Right hindlimb (tissue), 1 donor: ENCODE measurements around the gene CACNA2D3.

ENCODE experiments used
- DNase-seq: peaks from one replicate; pipeline ENCODE4 v3.0.0-alpha.2; 2018

Gene CACNA2D3

DNA sequence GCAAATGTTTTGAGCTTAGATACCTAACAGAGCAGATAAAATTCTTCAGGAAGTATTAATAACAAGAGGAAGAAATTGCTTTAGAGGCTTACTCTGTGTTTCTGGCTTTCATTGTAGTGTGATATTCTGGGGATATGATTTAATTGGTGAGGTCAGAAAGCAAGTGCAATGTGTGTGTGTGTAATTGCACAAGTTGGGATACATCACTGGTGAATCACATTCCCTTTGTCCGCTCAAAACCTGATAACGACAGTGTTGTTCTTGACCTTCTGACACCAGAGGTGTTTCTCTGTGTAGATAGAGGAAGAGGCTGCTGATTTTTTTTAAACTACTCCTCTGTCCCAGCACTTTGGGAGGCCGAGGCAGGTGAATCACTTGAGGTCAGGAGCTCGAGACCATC, 161.1 kb downstream of the CACNA2D3 start:
- DNase-seq, result no peak

DNA sequence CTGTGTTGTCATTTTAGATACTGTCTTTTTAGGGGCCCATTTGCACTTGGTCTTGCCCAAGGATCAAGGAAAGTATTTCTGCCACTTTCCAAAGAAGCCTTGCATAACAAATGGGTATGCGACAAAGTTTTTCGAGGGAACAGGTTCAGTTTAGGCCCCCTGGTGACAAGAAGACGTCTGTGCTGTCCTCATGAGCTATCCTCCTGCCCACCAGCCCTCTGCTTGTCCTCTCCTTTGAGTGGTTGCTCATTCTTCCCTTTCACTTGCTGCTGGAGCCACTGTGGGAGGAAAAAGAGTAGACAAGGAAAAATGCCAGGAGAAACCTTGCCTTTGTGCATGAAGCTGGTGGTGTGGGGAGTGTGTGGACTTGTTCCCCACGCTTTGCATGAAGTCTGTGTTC, 171.9 kb downstream of the CACNA2D3 start:
- DNase-seq, result no peak

DNA sequence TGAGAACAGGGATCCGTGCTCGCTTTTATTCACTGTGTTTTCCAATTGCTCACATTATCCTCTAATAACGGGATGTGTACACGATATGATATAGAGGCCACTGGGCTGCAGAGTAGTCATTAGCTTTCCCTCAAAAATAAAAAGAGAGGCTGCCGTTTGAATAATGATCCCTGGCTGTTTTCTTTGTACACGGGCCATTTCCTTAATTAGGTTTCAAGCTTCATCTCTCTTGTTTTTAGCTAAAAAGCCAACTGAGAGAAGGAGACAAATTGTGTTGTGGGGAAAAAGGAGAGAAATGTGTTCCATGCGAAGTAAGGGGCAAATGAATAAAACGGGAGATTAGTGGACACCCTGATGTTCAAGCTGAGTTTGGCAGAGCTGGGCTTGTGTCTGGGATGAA, 174.2 kb downstream of the CACNA2D3 start:
- no peak for DNase-seq

DNA sequence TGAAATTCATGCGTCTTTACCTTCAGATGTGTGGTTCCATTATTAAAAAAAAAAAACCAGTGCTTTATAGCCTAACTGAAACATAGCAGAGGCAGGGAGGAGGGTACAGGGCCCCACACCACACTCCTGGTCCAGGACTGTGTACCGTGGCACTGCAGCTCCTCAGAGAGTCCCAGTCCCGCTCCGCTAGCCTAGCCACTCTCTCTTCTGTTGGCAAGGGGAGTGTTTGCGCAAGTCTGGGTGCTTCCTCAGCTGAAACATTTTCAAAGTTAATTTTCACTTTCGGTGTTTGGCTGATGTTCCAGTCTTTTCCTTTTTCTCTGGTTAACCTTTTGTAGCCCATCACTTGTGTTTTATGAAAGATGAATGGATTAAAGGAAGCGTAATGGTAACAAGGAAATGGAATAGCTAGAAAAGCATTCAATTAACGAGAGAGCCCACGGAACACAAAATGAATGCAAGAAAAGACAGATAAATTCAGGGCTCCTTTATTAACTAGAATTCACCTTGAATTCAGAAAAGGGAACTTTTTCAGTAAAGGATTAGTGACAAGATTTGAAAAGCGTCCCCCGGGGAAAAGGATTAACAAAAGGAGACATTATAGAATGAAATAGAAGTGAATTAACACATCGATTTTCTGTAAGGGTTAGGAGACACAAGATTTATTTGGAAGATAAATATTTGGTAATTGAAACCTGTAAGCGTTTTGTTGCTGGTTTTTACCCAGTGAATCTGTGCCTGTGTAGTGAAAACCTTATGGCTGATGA, 177.0 kb downstream of the CACNA2D3 start:
- DNase-seq, result no peak

DNA sequence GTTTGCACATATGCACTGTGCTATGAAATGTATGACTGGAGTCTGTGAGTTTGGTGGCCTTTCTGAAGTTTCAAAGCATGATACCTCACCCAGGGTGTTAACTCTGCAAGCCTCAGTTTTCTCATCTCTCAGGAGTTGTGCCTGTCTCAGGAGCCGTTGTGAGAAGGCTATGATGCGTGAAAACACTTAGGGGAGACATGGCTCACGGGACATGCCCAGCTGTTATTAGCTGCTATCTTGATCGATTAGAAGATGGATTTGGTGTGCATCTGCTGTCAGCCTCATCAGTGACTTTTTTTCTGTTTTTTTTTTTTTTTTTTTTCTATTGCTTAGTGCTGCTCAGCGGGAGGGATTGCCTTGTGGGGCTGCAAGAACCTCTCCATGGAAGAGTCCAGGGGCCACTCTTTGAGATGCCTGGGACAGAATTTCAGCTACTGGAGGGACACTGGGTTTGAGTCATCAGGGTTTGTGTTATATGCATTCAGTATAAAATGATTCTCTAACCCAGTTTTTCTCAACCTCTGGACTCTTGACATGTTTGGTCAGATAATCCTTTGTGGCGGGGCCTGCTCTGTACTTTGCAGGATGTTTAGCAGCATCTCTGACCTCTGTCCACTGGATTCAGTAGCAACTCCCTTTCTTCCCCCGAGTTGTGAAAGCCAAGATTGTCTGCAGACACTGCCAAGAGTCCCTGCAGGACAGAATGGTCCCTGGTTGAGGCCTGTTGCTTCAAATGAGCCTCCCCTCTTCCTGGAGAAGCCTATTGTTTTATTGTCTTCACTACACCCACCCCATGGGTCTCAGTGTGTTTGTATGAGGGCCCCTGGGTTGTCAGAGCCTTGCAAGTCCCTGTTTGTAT, 181.4 kb downstream of the CACNA2D3 start:
- no peak for DNase-seq

DNA sequence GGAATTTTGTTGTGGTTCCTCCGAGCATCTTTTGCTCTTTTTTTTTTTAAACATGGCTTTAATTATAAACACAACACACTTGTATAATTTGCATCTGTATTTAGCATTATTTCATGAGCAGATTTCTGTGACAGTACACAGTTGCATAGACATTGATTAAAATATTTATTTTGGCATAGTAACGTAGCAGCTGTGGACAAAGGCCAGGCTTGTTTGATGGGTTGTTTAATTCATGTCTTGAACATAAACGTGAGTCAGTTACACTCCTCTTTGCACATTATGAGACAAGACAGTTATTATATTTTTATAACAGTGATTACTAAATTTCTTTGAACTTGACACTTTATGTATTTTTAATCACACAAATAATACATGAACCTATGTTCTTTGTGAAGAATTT, 182.5 kb downstream of the CACNA2D3 start:
- no peak for DNase-seq

DNA sequence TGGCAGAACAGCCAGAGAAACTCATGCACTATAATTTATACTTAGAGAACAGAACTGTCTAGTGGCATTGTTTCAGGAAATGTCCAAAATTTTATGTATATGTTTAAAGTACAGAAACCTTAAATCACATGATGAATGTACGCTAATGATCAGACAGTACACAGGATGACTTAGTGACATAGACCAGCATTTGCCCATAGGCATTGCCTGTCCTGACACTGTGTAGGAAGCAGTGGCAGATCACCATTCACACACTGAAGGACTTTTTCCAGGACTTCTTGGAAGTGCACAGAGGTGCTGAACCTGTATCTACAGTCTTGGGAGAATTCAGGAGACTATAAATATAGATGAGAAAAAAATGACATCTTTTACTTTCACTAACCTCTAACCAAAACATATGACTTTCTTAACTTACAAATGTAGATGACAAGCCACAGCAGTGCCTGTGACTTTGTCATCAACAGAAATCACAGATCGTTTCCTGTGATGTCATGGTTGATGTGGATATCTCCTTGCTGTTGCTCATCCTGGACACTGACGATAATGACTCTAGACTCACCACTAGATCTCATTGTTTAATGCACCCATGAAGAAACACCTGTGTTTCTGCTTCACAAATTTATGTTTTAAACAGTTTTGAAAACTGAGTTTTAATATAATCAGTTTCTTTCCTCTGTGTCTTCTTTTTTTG, 183.2 kb downstream of the CACNA2D3 start:
- no peak for DNase-seq

DNA sequence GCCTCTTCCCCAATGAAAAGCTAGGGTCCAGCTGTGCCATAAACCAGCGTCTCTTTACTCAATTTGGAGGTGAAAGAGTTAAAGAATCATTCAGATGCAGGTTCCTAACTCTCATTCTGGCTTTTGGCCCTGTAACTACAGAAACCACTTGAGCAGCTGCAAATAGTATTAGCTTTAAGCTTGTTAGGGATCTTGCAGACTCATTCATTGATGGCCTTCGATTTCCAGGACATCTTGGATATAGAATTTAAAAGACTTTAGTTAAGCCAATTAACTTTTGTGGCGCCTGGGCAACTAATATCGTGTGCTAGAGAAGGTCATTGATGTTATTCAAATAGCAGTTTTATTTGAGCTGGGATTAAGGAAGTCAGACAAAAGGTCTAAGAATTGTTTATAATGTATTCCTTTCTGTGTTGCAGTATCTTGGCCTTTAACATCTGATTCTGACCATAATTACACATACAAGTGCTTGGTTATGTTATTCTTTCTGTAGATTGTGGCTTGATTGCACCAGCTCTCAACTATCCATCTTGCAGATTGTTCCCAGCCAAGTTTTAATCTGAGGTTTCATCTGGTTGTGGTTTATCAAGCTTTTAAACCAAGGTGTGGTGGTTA, 185.3 kb downstream of the CACNA2D3 start:
- DNase-seq, result no peak

DNA sequence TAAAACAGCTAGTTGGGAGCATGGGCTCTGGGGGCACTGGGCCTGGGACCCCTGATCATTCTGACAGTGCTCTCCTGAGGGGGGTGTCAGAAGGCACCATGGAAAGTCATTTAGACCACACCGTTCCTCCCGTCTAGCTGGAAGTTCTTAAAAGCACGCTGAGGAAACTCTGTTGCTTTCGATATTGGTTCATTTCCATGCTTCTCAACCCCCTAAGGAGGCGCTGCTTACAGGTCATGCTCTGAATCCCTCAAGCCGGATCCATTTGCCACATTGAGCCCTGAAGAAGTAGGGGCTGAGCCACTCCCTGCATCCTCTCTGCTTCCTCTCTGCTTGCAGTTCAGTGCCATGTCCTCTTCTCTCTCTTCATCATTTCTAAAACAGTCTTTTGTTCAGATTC, 187.2 kb downstream of the CACNA2D3 start:
- no peak for DNase-seq

DNA sequence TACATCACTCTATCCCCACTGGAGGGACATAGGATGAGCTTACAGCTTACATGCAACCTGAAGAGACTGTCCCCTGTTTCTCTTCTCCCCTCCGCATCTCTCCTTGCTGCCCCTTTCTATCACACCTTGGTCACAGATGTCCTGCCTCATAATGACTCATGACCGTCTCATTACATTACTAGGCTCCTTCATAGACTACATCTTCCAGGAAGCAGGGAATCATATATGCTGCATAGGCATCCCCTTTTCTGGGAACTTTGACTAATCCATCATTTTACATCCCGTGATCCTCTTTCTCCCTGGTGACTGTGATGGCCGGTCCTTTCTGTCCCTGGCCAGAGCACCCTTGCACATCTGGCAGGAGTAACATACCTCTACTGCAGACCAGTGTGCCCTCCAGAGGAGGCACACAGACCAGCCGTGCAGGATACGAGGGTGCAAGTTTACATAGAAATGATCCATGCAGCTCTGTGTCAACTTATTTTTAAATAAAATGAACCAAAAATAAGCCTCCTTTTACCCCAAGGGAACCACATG, 188.9 kb downstream of the CACNA2D3 start:
- no peak for DNase-seq

DNA sequence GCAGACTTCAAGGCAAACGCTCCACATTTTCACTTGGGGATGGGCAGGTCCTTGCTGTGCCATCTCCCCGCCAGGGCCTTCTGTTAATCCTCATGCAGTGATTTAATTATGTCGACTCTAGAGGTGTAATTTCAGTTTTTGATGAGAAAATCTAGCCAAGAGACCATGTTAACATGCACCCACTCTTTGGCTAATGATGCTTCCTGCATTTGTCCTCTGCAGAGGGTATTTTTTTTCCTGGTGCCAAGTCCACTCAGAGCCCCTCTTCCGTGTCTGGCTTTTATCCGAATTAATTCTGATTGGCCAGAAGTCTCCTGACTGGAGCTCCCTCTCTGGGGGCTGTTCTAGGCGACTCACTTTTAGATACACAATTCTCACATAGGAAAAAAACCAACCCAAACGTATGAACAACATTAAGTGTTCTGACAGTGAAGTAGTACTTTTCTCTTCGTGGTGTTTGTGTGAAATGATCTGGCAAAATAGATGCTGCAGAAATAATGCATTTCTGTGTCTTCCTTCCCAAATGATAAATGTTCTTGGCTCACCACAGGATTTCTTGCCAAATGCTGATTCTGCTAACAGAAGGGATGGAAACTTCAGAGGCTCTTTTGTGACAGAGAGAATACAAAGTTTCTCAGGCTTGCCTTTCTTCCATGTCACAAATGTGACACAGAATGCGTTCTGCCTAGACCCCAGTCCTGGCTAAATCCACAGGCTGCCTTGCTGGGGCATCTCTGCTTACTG, 190.0 kb downstream of the CACNA2D3 start:
- DNase-seq, result no peak

DNA sequence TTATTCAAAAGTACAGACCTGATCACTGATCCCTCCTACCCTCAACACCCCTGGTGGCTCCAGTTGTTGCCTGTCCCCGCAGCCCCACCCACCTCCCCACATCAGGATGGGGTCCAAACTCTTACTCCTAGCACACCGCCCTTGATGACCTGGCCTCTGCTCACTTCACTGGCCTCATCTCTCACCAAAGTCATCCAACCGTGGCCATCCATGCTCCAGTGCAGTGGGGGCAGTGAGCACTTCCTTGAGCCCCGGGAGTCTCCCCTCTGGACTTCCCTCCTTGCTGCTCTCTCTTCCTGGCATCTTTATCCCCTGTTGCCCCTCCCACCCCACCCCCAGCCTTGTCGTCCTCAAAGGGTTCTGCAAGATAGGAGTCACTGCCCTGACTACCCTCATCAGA, 191.1 kb downstream of the CACNA2D3 start:
- DNase-seq, result no peak

DNA sequence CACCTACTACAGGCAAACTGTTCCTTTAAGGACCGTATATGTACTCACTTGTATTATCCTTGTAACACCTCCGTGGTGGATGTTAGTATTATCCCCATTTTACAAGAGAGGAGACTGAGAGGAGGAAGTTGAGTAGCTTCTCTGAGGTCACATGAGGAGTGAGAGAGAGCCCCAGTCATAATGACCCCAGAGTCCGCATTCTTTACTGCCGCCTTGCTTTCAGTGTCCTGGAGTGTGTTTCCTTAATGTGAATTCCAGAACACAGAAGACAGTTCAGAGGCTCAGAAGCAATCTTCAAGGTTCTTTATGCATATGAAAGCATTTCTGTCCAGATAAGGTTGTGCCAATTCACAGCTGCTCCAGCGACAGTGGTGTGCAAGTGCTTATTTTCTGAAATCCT, 199.2 kb downstream of the CACNA2D3 start:
- no peak for DNase-seq

DNA sequence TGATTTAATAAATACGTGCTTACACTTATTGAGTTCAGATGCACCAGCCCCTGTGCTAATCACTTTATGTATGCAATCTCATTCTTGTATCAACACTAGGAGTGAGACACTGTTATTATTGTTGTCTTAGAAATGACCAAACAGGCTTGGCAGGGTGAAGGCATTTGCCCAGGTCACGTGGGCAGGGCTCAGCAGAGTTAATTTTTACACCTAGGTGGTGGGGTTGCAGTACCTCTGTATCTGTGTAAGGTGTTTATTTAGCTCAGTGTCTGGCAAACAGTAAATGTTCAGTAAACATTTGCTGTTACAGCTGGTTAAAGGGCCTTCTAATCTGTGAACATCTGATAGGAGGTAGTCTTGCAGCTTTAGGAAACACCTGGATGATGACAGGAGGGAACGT, 200.0 kb downstream of the CACNA2D3 start:
- DNase-seq, result no peak

DNA sequence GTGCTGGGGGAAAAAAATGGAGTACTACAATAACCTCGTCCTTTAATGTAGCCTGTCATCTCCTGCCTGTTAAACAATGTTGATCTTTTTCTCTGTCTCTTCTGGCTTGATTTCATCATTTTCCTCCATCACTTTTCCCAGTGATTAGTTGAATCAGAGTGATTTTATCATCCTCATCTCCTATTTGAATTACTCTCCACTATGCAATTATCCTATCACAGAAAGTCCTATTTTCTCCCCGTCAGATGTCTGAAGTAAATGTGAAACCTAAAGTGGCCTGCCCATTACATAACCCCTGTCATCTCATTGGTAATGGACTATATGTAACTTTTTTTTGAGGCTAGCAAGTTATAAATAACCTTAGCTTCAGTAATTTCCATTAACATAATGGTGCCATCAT, 201.8 kb downstream of the CACNA2D3 start:
- DNase-seq, result no peak

DNA sequence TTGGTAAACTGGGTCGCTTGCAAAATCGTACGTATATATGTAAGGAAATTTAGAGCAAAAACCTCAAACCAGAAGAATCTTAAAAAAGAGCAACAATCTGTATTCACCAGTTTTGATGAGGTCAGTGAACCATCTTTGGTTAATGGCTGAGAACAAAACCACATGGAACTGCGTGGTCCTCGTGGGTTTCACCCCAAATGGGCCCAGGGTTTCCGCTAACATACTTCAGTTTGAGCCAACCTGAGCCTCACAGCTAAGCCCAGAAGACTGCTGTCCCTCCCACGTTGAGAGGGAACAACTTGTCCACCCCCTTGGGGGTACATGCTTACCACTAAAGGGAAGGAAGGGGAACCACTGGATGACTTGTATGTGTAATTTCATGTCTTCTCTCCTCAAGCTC, 204.6 kb downstream of the CACNA2D3 start:
- no peak for DNase-seq

DNA sequence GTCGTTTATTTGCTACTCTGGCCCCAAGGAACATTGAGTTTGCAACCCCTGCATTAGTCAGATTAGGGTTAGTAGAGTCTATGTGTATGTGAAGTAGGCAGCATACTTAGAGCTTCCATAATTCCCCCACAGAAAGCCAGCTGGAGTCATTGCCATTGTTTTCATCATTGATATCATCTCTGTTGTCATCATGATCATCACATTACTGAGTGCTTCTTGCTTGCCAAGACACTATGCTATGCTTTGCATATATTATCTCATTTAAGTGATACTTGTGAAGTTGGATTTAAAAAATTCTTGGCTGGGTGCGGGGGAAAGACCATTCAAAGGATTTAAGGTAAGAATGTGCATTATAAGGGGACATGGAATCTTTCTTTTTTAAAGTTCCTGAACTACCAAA, 209.0 kb downstream of the CACNA2D3 start:
- no peak for DNase-seq

DNA sequence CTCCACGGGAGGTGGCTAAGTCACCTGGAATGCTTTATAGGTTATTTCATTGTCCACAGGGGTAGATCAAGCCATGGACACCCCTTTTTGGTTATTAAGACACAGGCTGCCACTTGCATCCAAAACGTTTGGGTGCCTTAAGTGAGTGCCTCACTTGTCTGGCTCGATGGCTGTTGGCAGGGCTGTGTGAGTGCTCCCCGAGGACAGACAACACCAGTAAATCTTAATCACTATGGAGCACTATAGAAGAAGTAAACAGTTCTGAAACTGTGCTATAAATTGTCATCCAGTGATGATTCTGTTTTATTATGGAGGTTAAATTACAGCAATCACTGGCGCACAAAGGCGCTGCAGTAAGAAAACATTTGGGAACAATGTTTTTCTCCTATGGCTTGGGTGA, 215.5 kb downstream of the CACNA2D3 start:
- no peak for DNase-seq

DNA sequence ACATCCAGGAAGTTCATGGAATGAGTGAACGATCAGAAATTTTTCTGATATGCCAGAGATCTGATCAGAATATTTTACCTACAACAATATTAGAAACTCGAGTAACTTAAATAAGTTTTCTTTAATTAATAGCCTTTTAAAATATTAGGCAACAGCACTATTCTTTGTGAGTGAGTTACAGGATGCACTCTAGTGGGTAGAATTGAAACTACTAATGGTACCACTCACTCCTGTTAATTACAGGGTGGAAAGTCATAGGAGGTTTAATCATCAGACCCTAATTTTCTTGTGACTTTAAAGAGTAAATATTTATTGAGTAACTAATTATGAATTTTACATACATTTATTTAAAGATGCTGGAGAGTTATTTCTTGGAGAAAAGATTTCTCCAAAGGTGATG, 217.3 kb downstream of the CACNA2D3 start:
- no peak for DNase-seq

DNA sequence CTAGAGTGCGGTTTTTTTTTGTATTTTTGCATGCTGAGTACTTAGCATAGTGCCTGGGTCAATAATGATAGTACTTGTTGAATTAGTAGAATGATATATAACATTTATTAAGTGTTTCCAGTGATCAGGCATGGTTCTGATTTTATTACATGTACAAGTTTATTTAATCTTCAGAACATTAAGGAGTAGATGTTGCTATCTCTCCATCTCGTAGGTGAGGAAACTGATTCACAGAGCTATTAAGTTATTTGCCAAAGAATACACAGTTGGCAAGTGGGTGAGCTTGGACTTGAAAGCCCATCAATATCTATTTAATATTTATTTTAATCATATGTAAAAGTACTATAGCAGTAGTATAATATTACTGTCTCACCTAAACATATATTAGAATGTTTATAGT, 219.5 kb downstream of the CACNA2D3 start:
- no peak for DNase-seq

DNA sequence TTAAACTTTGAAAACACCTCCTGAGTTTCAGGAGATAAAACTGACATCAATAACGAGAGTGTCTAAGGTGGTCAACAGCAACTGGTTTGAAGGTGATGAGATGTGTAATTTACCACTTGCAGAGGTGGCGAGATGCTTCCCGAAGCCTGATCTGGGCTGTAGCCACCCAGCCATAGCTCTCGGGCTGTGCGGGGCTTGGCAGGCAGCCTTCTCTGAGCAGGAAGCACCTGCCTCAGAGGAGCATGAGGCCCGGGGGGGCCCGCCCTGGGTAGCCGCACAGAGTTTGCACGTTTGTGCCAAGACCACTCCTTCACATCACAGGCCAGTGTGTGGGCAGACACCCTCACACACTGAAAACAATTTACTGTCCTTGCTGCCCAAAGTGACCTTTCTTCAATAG, 220.3 kb downstream of the CACNA2D3 start:
- no peak for DNase-seq

DNA sequence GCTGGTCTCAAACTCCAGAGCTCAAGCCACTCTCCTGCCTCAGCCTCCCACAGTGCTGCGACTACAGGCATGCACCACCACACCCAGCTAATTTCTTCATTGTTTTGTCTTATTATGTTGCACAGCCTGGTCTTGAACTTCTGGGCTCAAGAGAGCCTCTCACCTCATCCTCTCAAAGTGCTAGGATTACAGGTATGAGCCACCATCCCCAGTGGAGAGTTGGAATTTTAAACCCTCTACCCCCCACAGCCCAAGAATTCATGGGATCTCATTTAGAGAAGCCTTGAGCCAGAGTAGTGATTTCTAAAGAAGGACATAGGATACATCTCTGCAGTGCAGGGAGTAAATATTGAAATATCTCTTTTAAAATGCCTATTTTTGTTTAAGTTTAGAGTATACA, 221.1 kb downstream of the CACNA2D3 start:
- no peak for DNase-seq
